GM21786 (cell line): Measurements from ENCODE around the gene IFT88.

Experiments
- ATAC-seq: cut with Tn5 transposase; IDR thresholded peaks from one replicate; pipeline ENCODE4 v1.9.1; 2021; ENCODE audit not compliant: unreplicated experiment

IFT88 gene

DNA sequence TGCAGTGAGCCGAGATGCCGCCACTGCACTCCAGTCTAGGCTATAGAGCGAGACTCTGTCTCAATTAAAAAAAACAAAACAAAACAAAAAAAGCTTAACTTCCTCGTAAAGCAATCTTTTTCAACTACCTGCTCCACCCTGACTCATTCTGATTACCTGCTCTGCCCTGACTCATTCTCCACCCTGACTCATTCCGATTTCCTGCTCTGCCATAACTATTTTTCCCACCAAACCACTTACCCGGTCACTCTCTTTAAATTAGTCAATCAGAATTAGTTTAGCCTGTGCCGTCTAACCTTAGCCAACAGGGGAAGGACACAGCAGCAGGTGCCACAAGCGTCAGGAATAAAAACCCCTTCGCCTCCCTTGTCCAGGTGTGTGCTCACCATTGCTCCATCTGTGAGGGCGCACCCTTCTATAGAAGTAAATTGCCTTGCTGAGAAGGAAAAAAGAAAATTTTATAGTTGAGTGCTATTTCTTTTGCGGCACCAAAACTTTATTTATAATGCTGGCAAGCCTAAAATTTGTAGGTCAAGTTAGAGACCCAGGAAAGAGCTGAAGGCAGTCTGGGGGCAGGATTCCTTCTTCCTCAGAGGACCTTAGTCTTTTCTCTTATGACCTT, 1.7 kb upstream of the IFT88 start:
- no peak for ATAC-seq

DNA sequence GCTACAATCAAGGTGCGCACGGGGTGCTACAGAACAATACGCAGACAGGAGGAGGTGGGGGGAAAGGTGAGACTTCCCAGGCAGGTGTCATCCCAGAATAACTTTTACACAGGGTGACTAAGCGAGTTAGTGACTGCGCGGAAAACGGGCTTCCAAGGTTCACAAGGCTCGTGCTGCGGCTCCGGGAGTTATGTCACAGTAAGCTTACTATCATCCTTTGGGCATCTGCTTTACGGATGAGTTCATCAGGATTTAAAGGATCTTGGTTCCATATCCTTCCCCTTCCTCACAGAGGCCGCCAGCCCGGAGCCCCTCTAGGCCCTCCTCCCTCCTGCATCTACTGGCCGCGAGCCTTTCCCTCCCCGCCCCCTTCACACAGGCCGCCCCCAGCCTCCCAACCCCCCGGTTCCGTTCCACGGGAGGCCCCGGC, 474 bp upstream of the IFT88 start:
- ATAC-seq: no peak

- ATAC-seq: no peak
Observed at GRCh38 chr13:20567881-20568528, 1.0 kb downstream of the IFT88 start.

GRCh38 chr13:20570517-20570916, 3.6 kb downstream of the IFT88 start:
- no peak for ATAC-seq

- ATAC-seq: no peak
Observed at GRCh38 chr13:20571676-20572075, 4.7 kb downstream of the IFT88 start.

GRCh38 chr13:20573186-20573585, 6.2 kb downstream of the IFT88 start:
- ATAC-seq: no peak

GRCh38 chr13:20573636-20574035, 6.7 kb downstream of the IFT88 start:
- ATAC-seq: no peak

DNA sequence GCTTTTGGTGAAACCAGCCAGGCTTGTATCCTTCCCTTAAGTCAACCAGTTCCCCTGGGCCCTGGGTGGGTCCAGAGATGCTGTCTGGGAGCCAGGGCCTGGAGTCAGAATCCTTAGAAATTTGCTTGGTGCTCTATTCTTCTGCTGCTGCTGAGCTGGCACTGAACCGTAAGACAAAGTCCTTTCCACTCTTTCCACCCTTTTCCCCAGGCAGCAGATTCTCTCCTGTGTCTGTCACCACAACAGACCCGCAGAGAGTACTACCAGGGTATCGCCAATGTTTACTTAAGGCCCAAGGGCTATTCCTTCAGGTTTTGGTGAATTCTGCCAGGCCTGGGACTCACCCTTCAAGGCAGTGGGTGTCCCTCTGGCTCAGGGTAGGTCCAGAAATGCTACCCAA, 12.2 kb downstream of the IFT88 start:
- no peak for ATAC-seq

GRCh38 chr13:20580257-20580656, 13.3 kb downstream of the IFT88 start:
- ATAC-seq: no peak

- ATAC-seq: no peak
Observed at GRCh38 chr13:20582026-20582425, 15.1 kb downstream of the IFT88 start.

DNA sequence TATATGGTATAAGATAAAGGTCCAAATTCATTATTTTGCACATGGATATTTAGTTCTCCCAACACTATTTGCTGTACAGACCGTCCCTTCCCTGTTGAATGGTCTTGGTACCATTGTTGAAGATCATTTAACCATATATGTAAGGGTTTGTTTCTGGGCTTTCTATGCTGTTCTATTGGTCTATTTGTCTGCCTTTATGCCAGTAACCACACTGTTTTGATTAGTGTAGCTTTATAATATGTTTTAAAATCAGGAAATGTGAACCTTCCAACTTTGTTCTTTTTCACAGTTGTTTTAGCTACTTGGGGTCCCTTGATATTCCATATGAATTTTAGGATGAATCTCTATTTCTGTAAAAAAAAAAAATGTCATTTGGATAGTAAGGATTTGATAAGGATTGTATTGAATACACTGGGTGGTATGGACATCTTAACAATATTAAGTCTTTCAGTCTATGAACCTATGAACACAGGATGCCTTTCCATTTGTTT, 16.9 kb downstream of the IFT88 start:
- ATAC-seq: no peak

GRCh38 chr13:20585371-20585770, 18.4 kb downstream of the IFT88 start:
- no peak for ATAC-seq

- no peak for ATAC-seq
Observed at GRCh38 chr13:20588529-20589110, 21.7 kb downstream of the IFT88 start.

DNA sequence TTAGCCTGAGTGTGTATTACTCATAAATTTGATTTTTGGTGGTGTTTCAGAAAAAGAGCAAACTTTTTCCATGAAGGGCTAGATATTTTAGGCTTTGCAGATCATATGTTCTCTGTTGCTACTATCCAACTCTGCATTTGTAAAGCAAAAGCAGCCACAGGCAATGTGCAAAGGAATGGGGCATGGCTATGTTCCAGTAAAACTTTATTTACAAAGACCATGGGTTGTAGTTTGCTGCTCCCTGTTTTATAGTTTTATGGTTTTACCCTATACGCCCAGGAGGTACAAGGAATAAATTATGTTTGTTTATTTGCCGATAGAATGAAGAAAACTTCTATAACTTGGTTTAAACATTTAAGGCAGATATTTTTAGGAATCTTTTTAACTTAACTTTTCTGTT, 23.6 kb downstream of the IFT88 start:
- ATAC-seq: no peak

- ATAC-seq: no peak
Observed at GRCh38 chr13:20592606-20593005, 25.6 kb downstream of the IFT88 start.

- no peak for ATAC-seq
Observed at GRCh38 chr13:20594280-20594679, 27.3 kb downstream of the IFT88 start.

GRCh38 chr13:20607015-20607414, 40.1 kb downstream of the IFT88 start:
- no peak for ATAC-seq

- ATAC-seq: no peak
Observed at GRCh38 chr13:20608438-20609020, 41.6 kb downstream of the IFT88 start.

- no peak for ATAC-seq
Observed at GRCh38 chr13:20609145-20609544, 42.2 kb downstream of the IFT88 start.

DNA sequence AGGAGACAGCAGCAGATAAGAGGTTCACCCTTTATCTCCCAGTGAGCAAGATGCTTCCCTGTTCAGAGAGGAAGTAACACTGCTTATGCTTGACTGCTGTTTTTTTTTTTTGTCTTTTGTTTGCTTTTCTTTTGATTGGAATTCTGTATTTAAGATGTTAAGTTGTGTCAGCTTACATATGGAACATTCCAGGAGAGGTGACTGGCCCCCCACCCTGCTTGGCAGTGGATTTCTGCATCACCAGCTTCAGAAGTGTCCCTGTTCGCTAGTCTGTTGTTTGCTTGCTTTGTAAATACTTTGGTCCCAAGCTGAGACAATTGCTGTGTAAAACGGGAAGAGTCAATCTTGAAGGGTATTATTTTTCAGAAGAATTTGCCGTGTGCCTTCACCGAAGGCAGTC, 43.0 kb downstream of the IFT88 start:
- no peak for ATAC-seq

DNA sequence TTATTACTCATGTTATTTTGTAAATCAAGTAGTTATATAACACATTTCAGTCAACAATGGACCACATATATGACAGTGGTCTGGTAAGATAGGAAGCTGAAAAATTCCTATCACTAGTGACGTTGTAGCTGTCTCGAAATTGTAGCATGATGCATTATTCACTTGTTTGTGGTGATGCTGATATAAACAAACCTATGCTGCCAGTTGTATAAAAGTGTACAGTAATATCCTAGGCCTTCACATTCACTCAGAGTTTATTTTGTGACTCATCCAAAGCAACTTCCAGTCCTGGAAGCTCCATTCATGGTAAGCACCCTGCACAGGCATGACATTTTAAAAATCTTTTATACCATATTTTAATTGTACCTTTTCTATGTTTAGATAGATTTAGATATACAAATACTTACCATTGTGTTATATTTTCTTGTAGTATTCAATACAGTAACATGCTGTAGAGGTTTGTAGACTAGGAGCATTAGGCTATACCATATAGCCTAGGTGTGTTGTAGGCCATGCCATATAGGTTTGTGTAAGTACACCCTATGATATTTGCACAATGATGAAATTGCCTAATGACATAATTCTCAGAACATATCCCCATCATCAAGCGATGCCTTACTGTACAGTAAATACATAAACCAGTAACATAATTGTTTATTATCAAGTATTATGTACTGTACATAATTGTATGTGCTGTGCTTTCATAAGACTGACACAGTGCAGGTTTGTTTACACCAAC, 49.3 kb downstream of the IFT88 start:
- ATAC-seq: no peak
